ENCODE data around the gene PDK1.
"Not testable (repeated sequence)": the region's sequence is repeated elsewhere in the genome, so short reads cannot be mapped to it uniquely, and the experiment has no call there.

The PDK1 gene

GRCh38 chr2:172591386-172591785 is 35.5 kb downstream of the PDK1 start:
- H3K4me1 ChIP-seq; H3K27me3 ChIP-seq (ENCODE audit: low read depth); H3K9me3 ChIP-seq; H3K4me3 ChIP-seq; DNase-seq (ENCODE audit: low spot score in 2 of 2); in situ Hi-C loops (cut with MboI; ENCODE audit: low sequenced_read_pairs): not testable (repeated sequence)
- peaks cover 17% of the 10 kb centered on the region for H3K36me3 ChIP-seq (replicated peaks)

- H3K4me1 ChIP-seq; H3K9me3 ChIP-seq; H3K27me3 ChIP-seq (ENCODE audit: low read depth); in situ Hi-C loops (cut with MboI; ENCODE audit: low sequenced_read_pairs); H3K4me3 ChIP-seq; DNase-seq (ENCODE audit: low spot score in 2 of 2): not testable (repeated sequence)
- H3K36me3 ChIP-seq (replicated peaks): peaks cover 16% of the 10 kb centered on the region
These were observed 36.3 kb downstream of the PDK1 start for GRCh38 chr2:172592190-172592589.

GRCh38 chr2:172596776-172597175 is 40.9 kb downstream of the PDK1 start:
- Histone ChIP-seq H3K9me3 (no peaks in the 10 kb centered on the region), H3K4me3 (no peak overlapping the region), H3K4me1 (no peaks in the 10 kb centered on the region; the same call in 1 of the 2 replicates), H3K27me3 (ENCODE audit: low read depth) (no peaks in the 10 kb centered on the region), H3K36me3 (replicated peaks) (peaks cover 12% of the 10 kb centered on the region)
- in situ Hi-C loops (cut with MboI; ENCODE audit: low sequenced_read_pairs): no loop called here
- DNase-seq (ENCODE audit: low spot score in 2 of 2): no peak

GRCh38 chr2:172597176-172597842 is 41.4 kb downstream of the PDK1 start:
- H3K4me3 ChIP-seq: no peak overlapping the region
- H3K9me3 ChIP-seq: no peaks in the 10 kb centered on the region
- H3K27me3 ChIP-seq (ENCODE audit: low read depth): no peaks in the 10 kb centered on the region
- no peaks in the 10 kb centered on the region; the same call in 1 of the 2 replicates for H3K4me1 ChIP-seq
- DNase-seq (ENCODE audit: low spot score in 2 of 2): no peak
- in situ Hi-C loops (cut with MboI; ENCODE audit: low sequenced_read_pairs): no loop called here
- H3K36me3 ChIP-seq (replicated peaks): peaks cover 12% of the 10 kb centered on the region

GRCh38 chr2:172599947-172600346 is 44.1 kb downstream of the PDK1 start:
- Histone ChIP-seq H3K9me3 (no peaks in the 10 kb centered on the region), H3K27me3 (ENCODE audit: low read depth) (no peaks in the 10 kb centered on the region), H3K4me3 (no peak overlapping the region), H3K4me1 (no peaks in the 10 kb centered on the region), H3K36me3 (replicated peaks) (peaks cover 5% of the 10 kb centered on the region)
- in situ Hi-C loops (cut with MboI; ENCODE audit: low sequenced_read_pairs): no loop called here
- DNase-seq (ENCODE audit: low spot score in 2 of 2): no peak

- in situ Hi-C loops (cut with MboI; ENCODE audit: low sequenced_read_pairs): no loop called here
- peaks cover 5% of the 10 kb centered on the region for H3K36me3 ChIP-seq (replicated peaks)
- no peaks in the 10 kb centered on the region for H3K27me3 ChIP-seq (ENCODE audit: low read depth)
These were observed 44.7 kb downstream of the PDK1 start for GRCh38 chr2:172600557-172601008.

GRCh38 chr2:172606285-172606684 is 50.4 kb downstream of the PDK1 start:
- DNase-seq (ENCODE audit: low spot score in 2 of 2): no peak
- H3K9me3 ChIP-seq: no peaks in the 10 kb centered on the region
- in situ Hi-C loops (cut with MboI; ENCODE audit: low sequenced_read_pairs): no loop called here
- H3K27me3 ChIP-seq (ENCODE audit: low read depth): no peaks in the 10 kb centered on the region
- no peaks in the 10 kb centered on the region for H3K4me1 ChIP-seq
- no peak overlapping the region for H3K4me3 ChIP-seq
- H3K36me3 ChIP-seq (replicated peaks): no peaks in the 10 kb centered on the region

More at GRCh38 chr2:172600557-172601008, 44.7 kb downstream of the PDK1 start:
- Histone ChIP-seq H3K9me3 (no peaks in the 10 kb centered on the region), H3K4me3 (no peak overlapping the region), H3K4me1 (no peaks in the 10 kb centered on the region)
- DNase-seq (ENCODE audit: low spot score in 2 of 2): no peak

GRCh38 chr2:172607379-172607928 is 51.6 kb downstream of the PDK1 start:
- H3K9me3 ChIP-seq: no peaks in the 10 kb centered on the region
- in situ Hi-C loops (cut with MboI; ENCODE audit: low sequenced_read_pairs): no loop called here
- H3K4me3 ChIP-seq: no peak overlapping the region
- no peaks in the 10 kb centered on the region for H3K4me1 ChIP-seq
- H3K27me3 ChIP-seq (ENCODE audit: low read depth): no peaks in the 10 kb centered on the region
- no peak for DNase-seq (ENCODE audit: low spot score in 2 of 2)
- H3K36me3 ChIP-seq (replicated peaks): no peaks in the 10 kb centered on the region

- H3K36me3 ChIP-seq (replicated peaks): no peaks in the 10 kb centered on the region
- in situ Hi-C loops (cut with MboI; ENCODE audit: low sequenced_read_pairs): no loop called here
- DNase-seq (ENCODE audit: low spot score in 2 of 2): no peak
These were observed 53.6 kb downstream of the PDK1 start for GRCh38 chr2:172609488-172609887.

GRCh38 chr2:172612051-172612450 is 56.2 kb downstream of the PDK1 start:
- no peak overlapping the region for H3K4me3 ChIP-seq
- no peaks in the 10 kb centered on the region for H3K4me1 ChIP-seq
- no peaks in the 10 kb centered on the region for H3K27me3 ChIP-seq (ENCODE audit: low read depth)
- H3K36me3 ChIP-seq (replicated peaks): no peaks in the 10 kb centered on the region
- H3K9me3 ChIP-seq: no peaks in the 10 kb centered on the region
- in situ Hi-C loops (cut with MboI; ENCODE audit: low sequenced_read_pairs): no loop called here
- DNase-seq (ENCODE audit: low spot score in 2 of 2): no peak

More at GRCh38 chr2:172609488-172609887, 53.6 kb downstream of the PDK1 start:
- H3K4me3 ChIP-seq: no peak overlapping the region
- no peaks in the 10 kb centered on the region for H3K9me3 ChIP-seq
- no peaks in the 10 kb centered on the region for H3K4me1 ChIP-seq
- H3K27me3 ChIP-seq (ENCODE audit: low read depth): no peaks in the 10 kb centered on the region

GRCh38 chr2:172613040-172613439 is 57.1 kb downstream of the PDK1 start:
- Histone ChIP-seq H3K27me3 (ENCODE audit: low read depth) (no peaks in the 10 kb centered on the region), H3K4me3 (no peak overlapping the region), H3K4me1 (no peaks in the 10 kb centered on the region), H3K36me3 (replicated peaks) (no peaks in the 10 kb centered on the region), H3K9me3 (no peaks in the 10 kb centered on the region)
- in situ Hi-C loops (cut with MboI; ENCODE audit: low sequenced_read_pairs): no loop called here
- peak in 1 of 2 experiments; percentile 19 for DNase-seq (ENCODE audit: low spot score in 2 of 2)

GRCh38 chr2:172613615-172614231 is 57.8 kb downstream of the PDK1 start:
- H3K9me3 ChIP-seq: no peaks in the 10 kb centered on the region
- H3K27me3 ChIP-seq (ENCODE audit: low read depth): no peaks in the 10 kb centered on the region
- DNase-seq (ENCODE audit: low spot score in 2 of 2): no peak
- in situ Hi-C loops (cut with MboI; ENCODE audit: low sequenced_read_pairs): no loop called here
- no peak overlapping the region for H3K4me3 ChIP-seq
- H3K36me3 ChIP-seq (replicated peaks): no peaks in the 10 kb centered on the region
- no peaks in the 10 kb centered on the region for H3K4me1 ChIP-seq

GRCh38 chr2:172614932-172615331 is 59.0 kb downstream of the PDK1 start:
- in situ Hi-C loops (cut with MboI; ENCODE audit: low sequenced_read_pairs): no loop called here
- DNase-seq (ENCODE audit: low spot score in 2 of 2): no peak
- Histone ChIP-seq H3K36me3 (replicated peaks) (no peaks in the 10 kb centered on the region), H3K9me3 (no peaks in the 10 kb centered on the region), H3K4me1 (no peaks in the 10 kb centered on the region), H3K4me3 (no peak overlapping the region), H3K27me3 (ENCODE audit: low read depth) (no peaks in the 10 kb centered on the region)

- no peaks in the 10 kb centered on the region for H3K9me3 ChIP-seq
- H3K36me3 ChIP-seq (replicated peaks): no peaks in the 10 kb centered on the region
- H3K4me3 ChIP-seq: no peak overlapping the region
- H3K27me3 ChIP-seq (ENCODE audit: low read depth): no peaks in the 10 kb centered on the region
- H3K4me1 ChIP-seq: no peaks in the 10 kb centered on the region
- in situ Hi-C loops (cut with MboI; ENCODE audit: low sequenced_read_pairs): no loop called here
- DNase-seq (ENCODE audit: low spot score in 2 of 2): no peak
These were observed 59.9 kb downstream of the PDK1 start for GRCh38 chr2:172615727-172616261.
